Measurements from ENCODE around the gene CLIC4.

DNA sequence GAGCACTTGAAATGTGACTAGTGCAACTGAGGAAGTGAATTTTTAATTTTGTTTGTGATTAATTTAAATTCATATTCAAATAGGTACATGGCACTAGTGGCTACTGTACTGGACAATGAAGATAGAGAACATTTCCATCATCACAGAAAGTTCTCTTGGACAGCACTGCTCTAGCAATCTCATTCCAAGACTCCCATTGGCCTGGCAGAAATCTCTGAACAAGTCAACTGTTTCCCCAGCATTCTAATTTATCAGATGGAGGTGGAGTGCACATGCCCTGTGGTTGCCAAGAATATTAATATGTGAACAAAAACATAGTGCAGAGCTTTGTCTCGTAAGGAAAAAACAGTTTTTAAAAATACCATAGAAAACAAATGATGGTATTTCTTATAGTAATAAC is 81.3 kb downstream of the CLIC4 start:
- TF ChIP-seq SMAD3 (CRISPR knock-in tag; IDR thresholded peaks at IDR 0.05; ENCODE audit: borderline replicate concordance) (no peak), ETV6 (CRISPR knock-in tag; IDR thresholded peaks at IDR 0.05) (no peak), SP1 (CRISPR knock-in tag; conservative IDR thresholded peaks at IDR 0.05) (no peak)
- TF ChIP-seq, protein P1, sequence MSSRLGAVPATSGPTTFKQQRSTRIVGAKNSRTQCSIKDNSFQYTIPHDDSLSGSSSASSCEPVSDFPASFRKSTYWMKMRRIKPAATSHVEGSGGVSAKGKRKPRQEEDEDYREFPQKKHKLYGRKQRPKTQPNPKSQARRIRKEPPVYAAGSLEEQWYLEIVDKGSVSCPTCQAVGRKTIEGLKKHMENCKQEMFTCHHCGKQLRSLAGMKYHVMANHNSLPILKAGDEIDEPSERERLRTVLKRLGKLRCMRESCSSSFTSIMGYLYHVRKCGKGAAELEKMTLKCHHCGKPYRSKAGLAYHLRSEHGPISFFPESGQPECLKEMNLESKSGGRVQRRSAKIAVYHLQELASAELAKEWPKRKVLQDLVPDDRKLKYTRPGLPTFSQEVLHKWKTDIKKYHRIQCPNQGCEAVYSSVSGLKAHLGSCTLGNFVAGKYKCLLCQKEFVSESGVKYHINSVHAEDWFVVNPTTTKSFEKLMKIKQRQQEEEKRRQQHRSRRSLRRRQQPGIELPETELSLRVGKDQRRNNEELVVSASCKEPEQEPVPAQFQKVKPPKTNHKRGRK (CRISPR knock-in tag; IDR thresholded peaks at IDR 0.05; ENCODE audit: borderline replicate concordance): no peak
- TF ChIP-seq, protein P2, sequence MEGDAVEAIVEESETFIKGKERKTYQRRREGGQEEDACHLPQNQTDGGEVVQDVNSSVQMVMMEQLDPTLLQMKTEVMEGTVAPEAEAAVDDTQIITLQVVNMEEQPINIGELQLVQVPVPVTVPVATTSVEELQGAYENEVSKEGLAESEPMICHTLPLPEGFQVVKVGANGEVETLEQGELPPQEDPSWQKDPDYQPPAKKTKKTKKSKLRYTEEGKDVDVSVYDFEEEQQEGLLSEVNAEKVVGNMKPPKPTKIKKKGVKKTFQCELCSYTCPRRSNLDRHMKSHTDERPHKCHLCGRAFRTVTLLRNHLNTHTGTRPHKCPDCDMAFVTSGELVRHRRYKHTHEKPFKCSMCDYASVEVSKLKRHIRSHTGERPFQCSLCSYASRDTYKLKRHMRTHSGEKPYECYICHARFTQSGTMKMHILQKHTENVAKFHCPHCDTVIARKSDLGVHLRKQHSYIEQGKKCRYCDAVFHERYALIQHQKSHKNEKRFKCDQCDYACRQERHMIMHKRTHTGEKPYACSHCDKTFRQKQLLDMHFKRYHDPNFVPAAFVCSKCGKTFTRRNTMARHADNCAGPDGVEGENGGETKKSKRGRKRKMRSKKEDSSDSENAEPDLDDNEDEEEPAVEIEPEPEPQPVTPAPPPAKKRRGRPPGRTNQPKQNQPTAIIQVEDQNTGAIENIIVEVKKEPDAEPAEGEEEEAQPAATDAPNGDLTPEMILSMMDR (IDR thresholded peaks at IDR 0.05): no peak
- TF ChIP-seq, protein P3, sequence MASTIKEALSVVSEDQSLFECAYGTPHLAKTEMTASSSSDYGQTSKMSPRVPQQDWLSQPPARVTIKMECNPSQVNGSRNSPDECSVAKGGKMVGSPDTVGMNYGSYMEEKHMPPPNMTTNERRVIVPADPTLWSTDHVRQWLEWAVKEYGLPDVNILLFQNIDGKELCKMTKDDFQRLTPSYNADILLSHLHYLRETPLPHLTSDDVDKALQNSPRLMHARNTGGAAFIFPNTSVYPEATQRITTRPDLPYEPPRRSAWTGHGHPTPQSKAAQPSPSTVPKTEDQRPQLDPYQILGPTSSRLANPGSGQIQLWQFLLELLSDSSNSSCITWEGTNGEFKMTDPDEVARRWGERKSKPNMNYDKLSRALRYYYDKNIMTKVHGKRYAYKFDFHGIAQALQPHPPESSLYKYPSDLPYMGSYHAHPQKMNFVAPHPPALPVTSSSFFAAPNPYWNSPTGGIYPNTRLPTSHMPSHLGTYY (CRISPR knock-in tag; IDR thresholded peaks at IDR 0.05): no peak
- TF ChIP-seq, protein P4, sequence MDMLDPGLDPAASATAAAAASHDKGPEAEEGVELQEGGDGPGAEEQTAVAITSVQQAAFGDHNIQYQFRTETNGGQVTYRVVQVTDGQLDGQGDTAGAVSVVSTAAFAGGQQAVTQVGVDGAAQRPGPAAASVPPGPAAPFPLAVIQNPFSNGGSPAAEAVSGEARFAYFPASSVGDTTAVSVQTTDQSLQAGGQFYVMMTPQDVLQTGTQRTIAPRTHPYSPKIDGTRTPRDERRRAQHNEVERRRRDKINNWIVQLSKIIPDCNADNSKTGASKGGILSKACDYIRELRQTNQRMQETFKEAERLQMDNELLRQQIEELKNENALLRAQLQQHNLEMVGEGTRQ (CRISPR knock-in tag; IDR thresholded peaks at IDR 0.05): no peak
